ENCODE results near the gene ASCL2.

The ASCL2 gene

DNA sequence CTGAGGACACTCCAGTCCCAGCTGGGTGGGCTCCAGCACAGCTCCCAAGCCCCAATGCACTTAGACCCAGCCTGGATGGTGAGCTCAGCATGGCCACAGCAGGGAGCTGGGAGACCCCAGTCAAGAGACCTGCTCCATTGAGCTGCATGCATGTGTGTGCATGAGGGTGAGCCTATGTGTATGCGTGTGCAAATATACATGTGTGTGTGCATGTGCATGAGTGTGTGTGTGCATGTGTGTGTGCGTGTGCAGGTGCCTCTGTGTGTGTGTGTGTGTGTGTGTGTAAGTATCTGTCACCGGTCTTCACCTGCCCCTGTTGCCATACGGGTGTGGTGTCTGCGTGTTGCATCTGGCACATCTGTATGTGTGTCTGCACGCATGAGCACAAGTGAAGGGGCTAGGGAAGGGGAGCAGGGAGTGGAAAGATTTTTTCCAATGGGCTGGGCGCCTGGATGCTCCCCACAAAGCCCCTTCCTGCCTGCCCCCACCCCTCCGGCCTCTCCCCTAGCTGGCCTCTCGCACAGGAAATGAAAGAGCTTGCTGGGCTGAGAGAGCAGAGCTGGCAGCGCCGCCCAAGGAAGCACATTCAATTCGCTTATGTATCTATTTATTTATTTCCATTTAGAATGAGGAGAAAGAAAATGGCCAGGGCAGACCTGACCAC lies 35.5 kb upstream of the ASCL2 start:
- no peak for DNase-seq
- H3K4me3 Mint-ChIP-seq = no peak overlapping the region
- H3K36me3 Mint-ChIP-seq (ENCODE audit: low read depth) = no peaks in the 10 kb centered on the region
- peak overlapping the region; percentile 81 for H3K27ac Mint-ChIP-seq
- TF ChIP-seq, protein P1, sequence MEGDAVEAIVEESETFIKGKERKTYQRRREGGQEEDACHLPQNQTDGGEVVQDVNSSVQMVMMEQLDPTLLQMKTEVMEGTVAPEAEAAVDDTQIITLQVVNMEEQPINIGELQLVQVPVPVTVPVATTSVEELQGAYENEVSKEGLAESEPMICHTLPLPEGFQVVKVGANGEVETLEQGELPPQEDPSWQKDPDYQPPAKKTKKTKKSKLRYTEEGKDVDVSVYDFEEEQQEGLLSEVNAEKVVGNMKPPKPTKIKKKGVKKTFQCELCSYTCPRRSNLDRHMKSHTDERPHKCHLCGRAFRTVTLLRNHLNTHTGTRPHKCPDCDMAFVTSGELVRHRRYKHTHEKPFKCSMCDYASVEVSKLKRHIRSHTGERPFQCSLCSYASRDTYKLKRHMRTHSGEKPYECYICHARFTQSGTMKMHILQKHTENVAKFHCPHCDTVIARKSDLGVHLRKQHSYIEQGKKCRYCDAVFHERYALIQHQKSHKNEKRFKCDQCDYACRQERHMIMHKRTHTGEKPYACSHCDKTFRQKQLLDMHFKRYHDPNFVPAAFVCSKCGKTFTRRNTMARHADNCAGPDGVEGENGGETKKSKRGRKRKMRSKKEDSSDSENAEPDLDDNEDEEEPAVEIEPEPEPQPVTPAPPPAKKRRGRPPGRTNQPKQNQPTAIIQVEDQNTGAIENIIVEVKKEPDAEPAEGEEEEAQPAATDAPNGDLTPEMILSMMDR (IDR thresholded peaks at IDR 0.05) = no peak
- H3K27me3 Mint-ChIP-seq (ENCODE audit: low read depth, poor library complexity) = peaks cover 4% of the 10 kb centered on the region
- H3K4me1 Mint-ChIP-seq = peaks cover 37% of the 10 kb centered on the region
- H3K9me3 Mint-ChIP-seq = no peaks in the 10 kb centered on the region

- H3K4me1 Mint-ChIP-seq = peaks cover 37% of the 10 kb centered on the region
- no peaks in the 10 kb centered on the region for H3K36me3 Mint-ChIP-seq (ENCODE audit: low read depth)
- TF ChIP-seq, protein P1 (IDR thresholded peaks at IDR 0.05) = peak; percentile 79
- peaks cover 4% of the 10 kb centered on the region for H3K27me3 Mint-ChIP-seq (ENCODE audit: low read depth, poor library complexity)
- H3K9me3 Mint-ChIP-seq = no peaks in the 10 kb centered on the region
- peak; percentile 90 for DNase-seq
- no peak overlapping the region for H3K27ac Mint-ChIP-seq
- H3K4me3 Mint-ChIP-seq = no peak overlapping the region
Observed at GRCh38 chr11:2305140-2305778, 34.9 kb upstream of the ASCL2 start.

GRCh38 chr11:2304506-2305139 lies 34.2 kb upstream of the ASCL2 start:
- Mint-ChIP-seq H3K4me1 (peaks cover 37% of the 10 kb centered on the region), H3K9me3 (no peaks in the 10 kb centered on the region), H3K36me3 (ENCODE audit: low read depth) (no peaks in the 10 kb centered on the region), H3K4me3 (no peak overlapping the region), H3K27ac (no peak overlapping the region), H3K27me3 (ENCODE audit: low read depth, poor library complexity) (peaks cover 4% of the 10 kb centered on the region)
- TF ChIP-seq, protein P1 (IDR thresholded peaks at IDR 0.05) = no peak
- no peak for DNase-seq

DNA sequence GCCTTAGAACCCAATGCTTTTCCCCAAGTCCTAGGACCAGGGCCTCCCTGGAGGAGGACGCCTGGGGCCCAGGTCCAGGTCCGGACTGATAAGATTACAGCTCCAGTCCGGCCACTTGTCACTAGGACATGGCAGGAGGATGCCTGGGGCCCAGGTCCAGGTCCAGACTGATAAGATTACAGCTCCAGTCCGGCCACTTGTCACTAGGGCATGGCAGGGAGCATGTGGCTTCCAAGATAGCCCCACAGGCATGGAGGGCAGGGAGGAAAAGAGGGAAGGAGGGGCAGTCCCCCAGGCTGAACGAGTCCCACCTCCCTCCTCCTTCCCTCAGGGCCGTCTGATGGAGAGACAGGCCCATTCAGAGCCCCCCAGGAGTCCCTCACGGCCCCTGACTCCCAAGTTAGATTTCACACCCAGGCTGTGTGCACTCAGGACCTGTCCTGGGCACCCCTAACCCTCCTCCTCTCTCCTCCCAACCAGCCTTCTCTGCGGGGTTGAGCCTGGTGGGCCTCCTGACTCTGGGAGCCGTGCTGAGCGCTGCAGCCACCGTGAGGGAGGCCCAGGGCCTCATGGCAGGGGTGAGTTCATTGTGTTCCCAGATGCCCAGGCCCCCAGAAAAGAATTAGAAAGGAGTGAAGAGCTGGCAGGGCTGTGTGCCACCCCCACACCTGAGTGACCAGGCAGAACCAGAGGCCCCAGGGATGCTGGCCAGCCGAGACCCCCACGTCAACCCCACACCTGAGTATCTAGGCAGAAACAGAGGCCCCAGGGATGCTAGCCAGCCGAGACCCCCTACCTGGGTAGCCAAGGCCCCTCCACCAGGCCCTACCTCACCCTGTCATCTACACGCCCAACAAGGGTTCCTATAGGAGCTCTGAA lies 33.5 kb upstream of the ASCL2 start:
- peaks cover 37% of the 10 kb centered on the region for H3K4me1 Mint-ChIP-seq
- TF ChIP-seq, protein P1 (IDR thresholded peaks at IDR 0.05) = no peak
- no peaks in the 10 kb centered on the region for H3K36me3 Mint-ChIP-seq (ENCODE audit: low read depth)
- no peak for DNase-seq
- H3K9me3 Mint-ChIP-seq = no peaks in the 10 kb centered on the region
- peaks cover 6% of the 10 kb centered on the region for H3K27me3 Mint-ChIP-seq (ENCODE audit: low read depth, poor library complexity)
- H3K4me3 Mint-ChIP-seq = no peak overlapping the region
- H3K27ac Mint-ChIP-seq = peak overlapping the region; percentile 90

DNA sequence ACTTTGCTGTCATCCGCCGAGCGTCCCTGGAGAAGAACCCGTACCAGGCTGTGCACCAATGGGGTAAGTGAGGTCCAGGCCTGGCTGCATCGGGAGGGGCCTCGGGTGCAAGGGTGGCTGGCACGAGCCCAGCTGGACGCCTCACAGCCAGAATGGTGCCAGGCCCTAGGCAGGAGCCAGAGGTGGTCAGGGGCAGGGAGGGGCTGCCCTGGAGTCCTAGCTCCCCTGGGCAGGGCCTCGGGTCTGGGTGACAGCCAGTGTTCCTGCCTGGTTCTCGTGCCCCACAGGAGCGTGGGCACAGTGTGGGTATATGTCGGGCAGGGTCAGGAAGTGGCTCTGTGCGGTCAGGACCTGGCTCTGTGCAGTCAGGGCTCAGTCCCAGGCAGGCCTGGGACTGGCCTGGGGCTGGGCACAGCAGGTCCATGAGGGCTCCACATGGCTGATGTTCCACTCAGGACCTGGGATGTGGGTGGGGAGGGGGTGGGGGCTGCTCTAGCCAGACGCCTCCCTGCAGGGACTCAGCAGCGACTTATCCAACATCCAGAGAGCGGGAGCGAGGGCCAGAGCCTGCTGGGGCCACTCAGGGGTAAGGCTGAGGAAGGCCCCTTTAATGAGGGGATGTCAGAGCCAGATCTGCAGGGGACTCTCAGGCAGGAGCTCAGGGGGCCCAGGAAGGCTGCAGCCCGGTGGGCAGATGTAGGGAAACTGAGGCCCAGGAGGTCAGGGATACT lies 32.7 kb upstream of the ASCL2 start:
- H3K4me3 Mint-ChIP-seq = no peak overlapping the region
- no peak for DNase-seq
- TF ChIP-seq, protein P1 (IDR thresholded peaks at IDR 0.05) = no peak
- H3K9me3 Mint-ChIP-seq = no peaks in the 10 kb centered on the region
- H3K27me3 Mint-ChIP-seq (ENCODE audit: low read depth, poor library complexity) = peaks cover 6% of the 10 kb centered on the region
- peaks cover 37% of the 10 kb centered on the region for H3K4me1 Mint-ChIP-seq
- no peaks in the 10 kb centered on the region for H3K36me3 Mint-ChIP-seq (ENCODE audit: low read depth)
- H3K27ac Mint-ChIP-seq = no peak overlapping the region

All from nephron progenitor cell (in vitro differentiated cells).